Measurements from ENCODE around the gene CTBP1. TPM values are rescaled to one million over a fixed set of nuclear protein-coding genes. Genes with fewer than 3 reads are reported as not detected.

Gene CTBP1
- total and polyA plus RNA-seq, 2 of the 8 experiments (the other 6 are each of a cell fraction or from before 2014, with no cell fraction given) = 128 to 185 TPM

GRCh38 chr4:1204286-1204827 is 44.6 kb downstream of the CTBP1 start:
- Histone ChIP-seq H3K27me3 (replicated peaks in 1 of 4; ENCODE audit: control insufficient read depth in 3 of 4, extremely low read depth in 1 of 4, insufficient read depth in 3 of 4, low read length in 3 of 4) (no peaks in the 10 kb centered on the region), H3K18ac (ENCODE audit: extremely low read depth, low read length) (no peak overlapping the region), H3K9me3 (ENCODE audit: insufficient read depth in 2 of 2, low read depth in 1 of 2, low read length in 1 of 2) (no peaks in the 10 kb centered on the region), H4K8ac (ENCODE audit: extremely low read depth, insufficient read depth, low read length) (no peak overlapping the region), H2AFZ (ENCODE audit: low read length) (no peak overlapping the region), H3K4me2 (ENCODE audit: insufficient read depth in 1 of 2, low read depth in 2 of 2, low read length in 2 of 2) (no peak overlapping the region), H2AK5ac (ENCODE audit: low read depth, low read length) (no peak overlapping the region), H3K23me2 (ENCODE audit: low read depth, low read length) (no peaks in the 10 kb centered on the region), H3K27ac (ENCODE audit: low read depth, low read length) (no peak overlapping the region), H4K20me1 (replicated peaks in 1 of 2; ENCODE audit: control insufficient read depth in 1 of 2, insufficient read depth in 2 of 2, low read length in 2 of 2) (peaks cover 0 to 2% of the 10 kb centered on the region in 2 experiments), H3K36me3 (ENCODE audit: control insufficient read depth in 2 of 4, insufficient read depth in 4 of 4, low read length in 3 of 4) (no peaks in the 10 kb centered on the region), H3K4ac (replicated peaks; ENCODE audit: insufficient read length, low read depth, low read length) (no peak overlapping the region), H2BK12ac (ENCODE audit: low read depth, low read length) (no peak overlapping the region), H3K23ac (ENCODE audit: insufficient read length) (no peak overlapping the region), H2BK20ac (ENCODE audit: low read length) (no peak overlapping the region), H2BK120ac (replicated peaks; ENCODE audit: low read depth, low read length) (no peak overlapping the region), H3K9ac (replicated peaks in 1 of 4; ENCODE audit: extremely low read depth in 1 of 4, low read depth in 3 of 4, low read length in 3 of 4) (no peak overlapping the region), H4K91ac (replicated peaks; ENCODE audit: insufficient read length, low read length) (no peak overlapping the region), H4K5ac (ENCODE audit: insufficient read length, low read depth, low read length) (no peak overlapping the region), H2BK5ac (ENCODE audit: low read depth, low read length) (no peak overlapping the region), H2BK15ac (ENCODE audit: low read length) (no peak overlapping the region), H3K14ac (ENCODE audit: insufficient read length) (no peak overlapping the region), H3K79me1 (ENCODE audit: low read depth, low read length) (no peaks in the 10 kb centered on the region), H3K4me3 (ENCODE audit: extremely low read depth in 1 of 4, insufficient read depth in 2 of 4, low read depth in 3 of 4, low read length in 4 of 4) (no peak overlapping the region), H3K56ac (replicated peaks; ENCODE audit: insufficient read length, low read depth, low read length) (no peak overlapping the region), H3K79me2 (ENCODE audit: control insufficient read depth in 1 of 2, insufficient read depth in 2 of 2, low read length in 2 of 2) (no peaks in the 10 kb centered on the region), H3K4me1 (replicated peaks in 1 of 4; ENCODE audit: control insufficient read depth in 3 of 4, insufficient read depth in 4 of 4, low read length in 3 of 4) (no peaks in the 10 kb centered on the region)
- TF ChIP-seq GTF2F1 (IDR thresholded peaks at IDR 0.05; ENCODE audit: borderline replicate concordance, low read depth, low read length) (no peak), RXRA (IDR thresholded peaks at IDR 0.05; ENCODE audit: insufficient read depth, low read depth, low read length) (no peak), EZH2 (IDR thresholded peaks at IDR 0.05; ENCODE audit: low read depth, low read length, severe bottlenecking) (no peak), RFX5 (IDR thresholded peaks at IDR 0.05; ENCODE audit: borderline replicate concordance, low read depth, low read length) (no peak), CBX8 (IDR thresholded peaks at IDR 0.05; ENCODE audit: borderline replicate concordance, low read depth, low read length) (no peak), TAF7 (optimal IDR thresholded peaks at IDR 0.05; ENCODE audit: borderline replicate concordance, low read depth, low read length) (no peak), BCL11A (IDR thresholded peaks at IDR 0.05; ENCODE audit: low read depth in 2 of 2, low read length in 2 of 2) (no peak), TBP (IDR thresholded peaks at IDR 0.05; ENCODE audit: low read depth, low read length) (no peak)
- 93% methylated on average over 21 of the region's 21 CpGs; no CpG with 5 or more reads in 1 of the 2 experiments for WGBS, 2 experiments (ENCODE audit: extremely low coverage in 1 of 2, insufficient coverage in 1 of 2, insufficient read length in 1 of 2, insufficient replicate concordance in 2 of 2, low coverage in 1 of 2, low lambda C conversion rate in 2 of 2, missing lambda C conversion rate in 1 of 2)
- DNase-seq (ENCODE audit: low read depth in 1 of 2, low spot score in 2 of 2) (peak in 1 of 2 experiments; percentile 33), FAIRE-seq (no peak)
- POLR2A ChIA-PET (ENCODE audit: partially characterized antibody) = no interaction called here
- CTCF ChIA-PET (ENCODE audit: partially characterized antibody) = interaction anchor here (0.7 to 1.9 kb wide), 5 partner anchors 33 to 162 kb away, joined by 3 to 4 read pairs (median 3); no protein-coding TSS in a partner anchor
